A673 (cell line): ENCODE data around the gene HNF4A. TPM values are rescaled to one million over a fixed set of nuclear protein-coding genes. Genes with fewer than 3 reads are reported as not detected.

Experiments
- BruUV-seq: library from RNA; stranded (reverse); fragments of 400-500 nt; replicated peaks from 2 replicates; lab custom pipeline; 2021; lab: Mats Ljungman, UMichigan
- CTCF ChIA-PET: fragments of 300-600 bp; sonication (Branson Sonifier 250); formaldehyde crosslinking; loops from one replicate; lab custom pipeline; 2022; ENCODE audit warnings: antibody characterized with exemption; lab: Charles Lee
- POLR2A ChIA-PET: fragments of 300-600 bp; sonication (Branson Sonifier 250); formaldehyde crosslinking; loops from one replicate; lab custom pipeline; 2022; ENCODE audit warnings: antibody characterized with exemption; ENCODE audit not compliant: low non-redundant PET; lab: Charles Lee
- DNase-seq: peaks from one replicate; pipeline ENCODE4 v3.0.0-alpha.2; 2015; ENCODE audit warnings: low spot score
- H3K27ac ChIP-seq: fragments of 200-600 bp; sonication (generic); 2 replicates; pipeline ENCODE4 v1.5.1; 2016; ENCODE audit warnings: mixed run types, low read depth, mild to moderate bottlenecking, mixed read lengths, antibody characterized with exemption, low read length; ENCODE audit not compliant: poor library complexity, severe bottlenecking
- H3K27me3 ChIP-seq: fragments of 200-600 bp; sonication (generic); replicated peaks from 2 replicates; pipeline ENCODE4 v1.6.1; 2017; ENCODE audit warnings: mixed run types, low read depth, mild to moderate bottlenecking, mixed read lengths, antibody characterized with exemption, low read length; ENCODE audit not compliant: insufficient read depth, poor library complexity
- H3K36me3 ChIP-seq: fragments of 200-600 bp; sonication (generic); 2 replicates; pipeline ENCODE4 v1.6.1; 2016; ENCODE audit warnings: mixed run types, mild to moderate bottlenecking, mixed read lengths, antibody characterized with exemption, low read length; ENCODE audit not compliant: insufficient read depth, poor library complexity, severe bottlenecking
- H3K4me1 ChIP-seq: fragments of 200-600 bp; sonication (generic); 2 replicates; pipeline ENCODE4 v1.6.1; 2017; ENCODE audit warnings: mixed run types, mild to moderate bottlenecking, mixed read lengths, antibody characterized with exemption, low read length; ENCODE audit not compliant: insufficient read depth, poor library complexity, severe bottlenecking
- H3K4me3 ChIP-seq: fragments of 200-600 bp; sonication (generic); 2 replicates; pipeline ENCODE4 v1.5.1; 2016; ENCODE audit warnings: low read depth, mixed run types, mild to moderate bottlenecking, mixed read lengths, low read length; ENCODE audit not compliant: poor library complexity, severe bottlenecking
- H3K9me3 ChIP-seq: fragments of 200-600 bp; sonication (generic); 2 replicates; pipeline ENCODE4 v1.6.1; 2016; ENCODE audit warnings: mixed run types, low read depth, mild to moderate bottlenecking, mixed read lengths, antibody characterized with exemption, low read length; ENCODE audit not compliant: poor library complexity, severe bottlenecking
- EZH2 ChIP-seq: fragments of 200-600 bp; sonication (generic); IDR thresholded peaks from 2 replicates; pipeline ENCODE4 v1.6.1; 2017; ENCODE audit warnings: borderline replicate concordance, low read depth, mild to moderate bottlenecking, mixed read lengths, antibody characterized with exemption, low read length; ENCODE audit not compliant: poor library complexity, severe bottlenecking
- intact Hi-C: fragments of 100-400 bp; cut with micrococcal nuclease; formaldehyde crosslinking; loops from one replicate; pipeline ENCODE4 v1.10.0; 2022; ENCODE audit not compliant: unreplicated experiment
- total RNA-seq: library from RNA; stranded (reverse); gene quantifications from 2 replicates; pipeline ENCODE4 v1.2.3, GENCODE V29; 2021
- TF ChIP-seq, protein P1 (sequence below): fragments of 300-800, 200-600 bp; sonication (generic); conservative IDR thresholded peaks from 2 replicates; pipeline ENCODE4 v1.5.1; 2017; ENCODE audit warnings: low read depth, mild to moderate bottlenecking, antibody characterized with exemption, low read length, moderate library complexity, mixed read lengths

HNF4A gene
- total RNA-seq, 1 experiment from 2014 or later, result not detected

DNA sequence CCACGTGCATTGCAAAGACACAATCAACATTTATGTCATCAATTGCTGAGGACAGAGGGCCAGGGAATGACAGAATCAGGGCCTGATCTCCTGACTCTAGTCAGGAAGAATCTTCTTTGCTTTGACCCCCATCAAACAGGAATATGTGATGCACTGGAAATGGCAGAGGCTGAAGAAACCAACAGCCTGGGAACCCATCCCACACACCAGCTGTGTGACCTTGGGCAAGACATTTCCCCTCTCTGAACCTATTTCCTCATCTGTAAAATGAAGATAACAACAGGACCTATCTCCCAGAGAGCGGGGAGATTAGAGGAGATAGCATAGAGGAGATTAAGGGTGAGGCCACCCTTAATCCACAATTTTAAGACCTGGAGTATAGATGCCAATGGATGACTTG, 1.5 kb downstream of the HNF4A start:
- ChIA-PET POLR2A (no interaction called here), CTCF (no interaction called here)
- H3K9me3 ChIP-seq, result no peaks in the 10 kb centered on the region
- no peak for TF ChIP-seq EZH2
- TF ChIP-seq, protein P1, sequence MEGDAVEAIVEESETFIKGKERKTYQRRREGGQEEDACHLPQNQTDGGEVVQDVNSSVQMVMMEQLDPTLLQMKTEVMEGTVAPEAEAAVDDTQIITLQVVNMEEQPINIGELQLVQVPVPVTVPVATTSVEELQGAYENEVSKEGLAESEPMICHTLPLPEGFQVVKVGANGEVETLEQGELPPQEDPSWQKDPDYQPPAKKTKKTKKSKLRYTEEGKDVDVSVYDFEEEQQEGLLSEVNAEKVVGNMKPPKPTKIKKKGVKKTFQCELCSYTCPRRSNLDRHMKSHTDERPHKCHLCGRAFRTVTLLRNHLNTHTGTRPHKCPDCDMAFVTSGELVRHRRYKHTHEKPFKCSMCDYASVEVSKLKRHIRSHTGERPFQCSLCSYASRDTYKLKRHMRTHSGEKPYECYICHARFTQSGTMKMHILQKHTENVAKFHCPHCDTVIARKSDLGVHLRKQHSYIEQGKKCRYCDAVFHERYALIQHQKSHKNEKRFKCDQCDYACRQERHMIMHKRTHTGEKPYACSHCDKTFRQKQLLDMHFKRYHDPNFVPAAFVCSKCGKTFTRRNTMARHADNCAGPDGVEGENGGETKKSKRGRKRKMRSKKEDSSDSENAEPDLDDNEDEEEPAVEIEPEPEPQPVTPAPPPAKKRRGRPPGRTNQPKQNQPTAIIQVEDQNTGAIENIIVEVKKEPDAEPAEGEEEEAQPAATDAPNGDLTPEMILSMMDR, result no peak
- no peaks in the 10 kb centered on the region for H3K4me1 ChIP-seq
- no peak for DNase-seq
- intact Hi-C loops, result no loop called here
- H3K27me3 ChIP-seq, result peaks cover 6% of the 10 kb centered on the region
- no peak overlapping the region for H3K27ac ChIP-seq
- BruUV-seq, result no TSS peak
- no peaks in the 10 kb centered on the region for H3K36me3 ChIP-seq
- no peak overlapping the region for H3K4me3 ChIP-seq

DNA sequence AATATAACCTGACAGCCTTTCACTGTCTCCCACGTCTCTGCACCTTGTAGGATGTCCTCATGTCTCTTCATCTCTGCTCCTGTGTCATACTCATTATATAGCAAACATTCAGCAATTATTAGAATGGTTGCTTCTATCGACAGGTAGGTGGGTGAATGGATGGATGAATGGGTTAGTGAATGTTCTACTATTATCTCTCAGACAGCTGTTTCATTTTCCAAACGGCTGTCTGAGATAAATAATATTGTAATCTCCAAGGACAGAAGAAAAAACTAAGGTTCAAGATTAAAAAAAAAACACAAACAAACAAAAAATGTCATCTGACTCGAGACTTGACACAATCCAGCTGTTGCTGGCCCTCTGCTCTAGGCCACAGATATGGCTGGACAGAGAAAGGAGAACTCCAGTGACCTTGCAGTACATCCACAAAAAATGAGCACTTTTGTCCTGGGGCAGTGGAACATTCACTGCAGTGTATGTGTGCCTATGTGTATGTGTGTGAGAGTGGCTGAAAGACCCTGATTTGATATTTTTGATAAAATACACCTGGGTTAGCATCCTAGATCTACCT, 2.1 kb downstream of the HNF4A start:
- CTCF ChIA-PET, result interaction anchor here (0.6 kb wide), 1 partner anchor 304 kb away, joined by 7 read pairs; no protein-coding TSS in a partner anchor

DNA sequence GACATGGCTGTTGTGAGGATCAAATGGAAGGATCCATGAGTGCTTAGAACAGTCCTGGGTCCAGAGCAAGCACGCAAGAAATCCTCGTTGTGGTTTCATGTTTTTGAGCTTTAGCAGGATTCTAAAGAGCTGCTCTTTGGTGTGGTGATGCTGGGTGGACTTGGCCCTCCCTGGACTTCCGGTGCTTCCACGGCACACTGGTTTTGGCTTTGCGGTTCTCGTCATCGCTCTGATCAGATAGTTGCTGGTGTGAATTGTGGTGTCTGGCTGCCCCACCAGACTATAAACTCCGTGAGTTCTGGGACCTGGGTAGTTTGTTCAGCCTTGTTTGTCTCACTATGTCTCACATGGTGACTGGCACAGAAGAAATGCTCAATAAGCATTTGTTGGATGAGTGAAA, 3.3 kb downstream of the HNF4A start:
- POLR2A ChIA-PET, result no interaction called here
- Histone ChIP-seq H3K27ac (no peak overlapping the region), H3K27me3 (peaks cover 6% of the 10 kb centered on the region), H3K9me3 (no peaks in the 10 kb centered on the region), H3K36me3 (no peaks in the 10 kb centered on the region), H3K4me3 (no peak overlapping the region), H3K4me1 (no peaks in the 10 kb centered on the region)
- no TSS peak for BruUV-seq
- CTCF ChIA-PET, result no interaction called here
- intact Hi-C loops, result no loop called here
- DNase-seq, result no peak
- TF ChIP-seq, protein P1, result no peak
- no peak for TF ChIP-seq EZH2

More for the DNA sequence above, 2.1 kb downstream of the HNF4A start:
- no peaks in the 10 kb centered on the region for H3K4me1 ChIP-seq
- H3K27ac ChIP-seq, result no peak overlapping the region
- H3K36me3 ChIP-seq, result no peaks in the 10 kb centered on the region
- no TSS peak for BruUV-seq
- POLR2A ChIA-PET, result no interaction called here
- no peak overlapping the region for H3K4me3 ChIP-seq
- peaks cover 6% of the 10 kb centered on the region for H3K27me3 ChIP-seq
- no peaks in the 10 kb centered on the region for H3K9me3 ChIP-seq
- DNase-seq, result no peak
- intact Hi-C loops, result no loop called here
- no peak for TF ChIP-seq EZH2
- TF ChIP-seq, protein P1, result no peak
